PC-3 (cell line): ENCODE measurements around the gene HIBADH.

ENCODE experiments used
- EZH2 ChIP-seq: fragments of 300-600 bp; sonication (generic); IDR thresholded peaks from one replicate; pipeline ENCODE4 v1.6.1; 2017; ENCODE audit warnings: antibody characterized with exemption, mild to moderate bottlenecking, low read length; ENCODE audit not compliant: unreplicated experiment
- EZH2phosphoT487 ChIP-seq: fragments of 300-600 bp; sonication (generic); IDR thresholded peaks from 2 replicates; pipeline ENCODE4 v1.6.1; 2018; ENCODE audit warnings: mild to moderate bottlenecking, antibody characterized with exemption, low read length, borderline replicate concordance
- TF ChIP-seq, protein P1 (sequence below): fragments of 300-600 bp; sonication (generic); conservative IDR thresholded peaks from 2 replicates; pipeline ENCODE4 v1.5.1; 2017; ENCODE audit warnings: antibody characterized with exemption, low read depth, mild to moderate bottlenecking, low read length

DNA sequence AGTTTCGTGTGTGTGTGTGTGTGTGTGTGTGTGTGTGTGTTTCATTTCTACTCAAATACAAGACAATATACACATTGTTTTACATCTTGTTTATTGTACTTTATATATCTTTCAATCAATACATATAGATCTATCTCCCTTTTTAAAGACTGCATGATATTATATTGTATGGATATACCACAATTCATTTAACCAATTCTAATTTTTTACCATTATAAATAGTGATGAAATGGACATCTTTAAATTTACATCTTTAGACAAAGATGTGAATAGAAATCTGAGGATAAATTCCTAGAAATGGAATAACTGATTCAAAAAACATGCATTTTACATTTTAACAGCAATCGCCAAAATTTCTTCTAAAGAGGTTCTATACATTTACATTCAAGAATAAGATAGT, 23.2 kb upstream of the HIBADH start:
- TF ChIP-seq, protein P1, sequence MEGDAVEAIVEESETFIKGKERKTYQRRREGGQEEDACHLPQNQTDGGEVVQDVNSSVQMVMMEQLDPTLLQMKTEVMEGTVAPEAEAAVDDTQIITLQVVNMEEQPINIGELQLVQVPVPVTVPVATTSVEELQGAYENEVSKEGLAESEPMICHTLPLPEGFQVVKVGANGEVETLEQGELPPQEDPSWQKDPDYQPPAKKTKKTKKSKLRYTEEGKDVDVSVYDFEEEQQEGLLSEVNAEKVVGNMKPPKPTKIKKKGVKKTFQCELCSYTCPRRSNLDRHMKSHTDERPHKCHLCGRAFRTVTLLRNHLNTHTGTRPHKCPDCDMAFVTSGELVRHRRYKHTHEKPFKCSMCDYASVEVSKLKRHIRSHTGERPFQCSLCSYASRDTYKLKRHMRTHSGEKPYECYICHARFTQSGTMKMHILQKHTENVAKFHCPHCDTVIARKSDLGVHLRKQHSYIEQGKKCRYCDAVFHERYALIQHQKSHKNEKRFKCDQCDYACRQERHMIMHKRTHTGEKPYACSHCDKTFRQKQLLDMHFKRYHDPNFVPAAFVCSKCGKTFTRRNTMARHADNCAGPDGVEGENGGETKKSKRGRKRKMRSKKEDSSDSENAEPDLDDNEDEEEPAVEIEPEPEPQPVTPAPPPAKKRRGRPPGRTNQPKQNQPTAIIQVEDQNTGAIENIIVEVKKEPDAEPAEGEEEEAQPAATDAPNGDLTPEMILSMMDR, result no peak
- TF ChIP-seq EZH2 (no peak), EZH2phosphoT487 (no peak)
